Vagina (tissue), 2 donors: ENCODE measurements around the gene SKIDA1.

Source experiments
- CTCF ChIP-seq, 3 experiments: fragments of 450-650 bp in 2 of 3; fragments of 200-600 bp in 1 of 3; sonication (generic) in 1 of 3; IDR thresholded peaks; one replicate each; pipeline ENCODE4 v1.5.1; 2017 to 2019; ENCODE audit warnings: antibody characterized with exemption in 3 of 3, mild to moderate bottlenecking in 2 of 3, moderate library complexity in 2 of 3
- POLR2A ChIP-seq, 2 donors: fragments of 450-650 bp; IDR thresholded peaks; one replicate each; pipeline ENCODE4 v1.6.1; 2017; ENCODE audit warnings: antibody characterized with exemption in 2 of 2, mild to moderate bottlenecking in 2 of 2, moderate library complexity in 2 of 2

GRCh38 chr10:21473135-21473534 is 52.3 kb downstream of the SKIDA1 start:
- TF ChIP-seq CTCF (IDR thresholded peaks at IDR 0.05) (no peak), POLR2A (IDR thresholded peaks at IDR 0.05) (no peak)
